Cardiac fibroblast (primary cell): ENCODE results near the gene TAS2R14.
A peak's percentile ranks its signal among the peaks of the same experiment; 100 is the strongest.

Source experiments
- DNase-seq, 2 donors: peaks; one replicate each; pipeline versions ENCODE4 v3.0.0 to v3.0.0-alpha.2; 2010; ENCODE audit warnings: low read depth in 2 of 2
- H3K4me3 ChIP-seq, 2 donors: replicated peaks in 1 of 2; 1 replicate in 1 of 2; 2 replicates in 1 of 2; pipeline ENCODE4 v1.5.1; 2011; ENCODE audit warnings: low read depth in 2 of 2, low read length in 2 of 2, mild to moderate bottlenecking in 2 of 2, moderate library complexity in 1 of 2
- TF ChIP-seq, protein P1 (sequence below): IDR thresholded peaks from one replicate; pipeline ENCODE4 v1.5.1; 2011; ENCODE audit warnings: low read depth, mild to moderate bottlenecking, low read length, inconsistent platforms

TAS2R14 gene

DNA sequence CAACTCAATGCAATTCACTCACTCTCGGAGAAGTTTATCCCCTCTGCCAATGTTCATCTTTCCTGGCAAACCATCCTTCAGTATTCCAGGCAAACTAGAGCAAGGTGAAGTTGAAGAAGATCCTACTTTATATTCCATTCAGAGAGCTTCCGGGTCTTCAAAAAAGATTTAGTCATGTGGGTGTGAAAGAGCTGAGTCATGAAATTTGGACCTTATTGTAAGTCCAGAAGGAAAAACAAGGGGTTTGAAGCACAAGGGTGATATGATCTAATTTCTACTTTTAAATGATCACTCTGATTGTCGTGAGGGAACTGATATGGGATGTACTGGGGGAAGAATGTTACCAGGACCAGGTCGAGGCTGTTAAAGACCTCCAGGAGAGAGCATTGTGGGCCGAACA is 12.8 kb downstream of the TAS2R14 start:
- TF ChIP-seq, protein P1, sequence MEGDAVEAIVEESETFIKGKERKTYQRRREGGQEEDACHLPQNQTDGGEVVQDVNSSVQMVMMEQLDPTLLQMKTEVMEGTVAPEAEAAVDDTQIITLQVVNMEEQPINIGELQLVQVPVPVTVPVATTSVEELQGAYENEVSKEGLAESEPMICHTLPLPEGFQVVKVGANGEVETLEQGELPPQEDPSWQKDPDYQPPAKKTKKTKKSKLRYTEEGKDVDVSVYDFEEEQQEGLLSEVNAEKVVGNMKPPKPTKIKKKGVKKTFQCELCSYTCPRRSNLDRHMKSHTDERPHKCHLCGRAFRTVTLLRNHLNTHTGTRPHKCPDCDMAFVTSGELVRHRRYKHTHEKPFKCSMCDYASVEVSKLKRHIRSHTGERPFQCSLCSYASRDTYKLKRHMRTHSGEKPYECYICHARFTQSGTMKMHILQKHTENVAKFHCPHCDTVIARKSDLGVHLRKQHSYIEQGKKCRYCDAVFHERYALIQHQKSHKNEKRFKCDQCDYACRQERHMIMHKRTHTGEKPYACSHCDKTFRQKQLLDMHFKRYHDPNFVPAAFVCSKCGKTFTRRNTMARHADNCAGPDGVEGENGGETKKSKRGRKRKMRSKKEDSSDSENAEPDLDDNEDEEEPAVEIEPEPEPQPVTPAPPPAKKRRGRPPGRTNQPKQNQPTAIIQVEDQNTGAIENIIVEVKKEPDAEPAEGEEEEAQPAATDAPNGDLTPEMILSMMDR = no peak
- no peak for DNase-seq
- H3K4me3 ChIP-seq = no peak overlapping the region

GRCh38 chr12:10919809-10920208 is 19.3 kb downstream of the TAS2R14 start:
- no peak overlapping the region for H3K4me3 ChIP-seq
- no peak for DNase-seq
- TF ChIP-seq, protein P1 = no peak

GRCh38 chr12:10910380-10910779 is 28.7 kb downstream of the TAS2R14 start:
- TF ChIP-seq, protein P1 = no peak
- H3K4me3 ChIP-seq = no peak overlapping the region
- DNase-seq = no peak

- H3K4me3 ChIP-seq = no peak within 1 kb of the TSS
- no peak for DNase-seq
- TF ChIP-seq, protein P1 = no peak
Observed at GRCh38 chr12:10909462-10909861, 29.6 kb downstream of the TAS2R14 start, which contains the start of gene TAS2R13. TSS of gene TAS2R13 (minus strand) at chr12:10909562. CDS start at chr12:10909298, 264 bp downstream.

GRCh38 chr12:10904686-10905085 is 34.4 kb downstream of the TAS2R14 start:
- no peak for DNase-seq
- H3K4me3 ChIP-seq = no peak overlapping the region
- TF ChIP-seq, protein P1 = no peak

DNA sequence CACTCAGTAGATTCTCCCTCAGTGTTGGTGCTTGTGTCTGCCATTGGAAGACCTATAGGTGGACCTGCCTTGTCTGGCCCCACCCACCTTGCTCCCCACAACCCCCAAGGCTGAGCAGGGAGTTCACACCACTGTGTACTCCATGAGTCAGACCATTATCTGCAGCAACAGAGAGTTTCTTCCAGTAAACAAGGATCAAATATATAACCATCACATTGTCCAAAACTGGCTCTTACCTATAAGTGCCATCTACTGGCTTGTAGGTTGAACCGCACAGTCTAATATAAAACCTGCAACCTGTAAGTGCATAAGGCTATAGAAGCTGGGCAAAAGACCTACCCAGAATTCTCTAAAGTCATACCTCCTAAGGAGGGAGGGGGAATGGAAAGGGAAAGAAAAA is 37.6 kb downstream of the TAS2R14 start:
- no peak overlapping the region for H3K4me3 ChIP-seq
- TF ChIP-seq, protein P1 = no peak
- DNase-seq = peak; percentile 4 to 10

- DNase-seq = no peak
- H3K4me3 ChIP-seq = no peak overlapping the region
- TF ChIP-seq, protein P1 = no peak
Observed at GRCh38 chr12:10900972-10901371, 38.1 kb downstream of the TAS2R14 start.
